ENCODE results near the gene ALG3.

DNA sequence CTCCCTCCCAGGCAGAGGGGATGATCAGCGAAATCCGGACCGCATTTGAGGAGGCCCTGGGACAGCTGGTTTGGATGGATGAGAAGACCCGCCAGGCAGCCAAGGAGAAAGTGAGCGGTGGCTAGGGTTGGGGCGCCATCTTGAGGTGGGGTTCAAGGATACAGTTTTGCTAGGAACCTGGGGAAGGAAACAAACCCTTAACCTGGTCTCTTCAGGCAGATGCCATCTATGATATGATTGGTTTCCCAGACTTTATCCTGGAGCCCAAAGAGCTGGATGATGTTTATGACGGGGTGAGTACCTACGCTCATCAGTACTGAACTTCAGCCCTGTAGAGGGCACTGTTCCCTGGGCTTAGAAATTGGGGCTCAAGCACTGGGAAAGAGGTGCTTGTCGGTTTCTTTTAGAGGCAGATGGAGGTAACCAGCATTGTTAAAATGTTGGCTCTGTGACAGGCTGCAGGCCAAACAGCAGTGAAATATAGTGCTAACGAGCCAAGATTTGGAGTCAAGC lies 40.7 kb upstream of the ALG3 start:
- TF ChIP-seq, protein P1, sequence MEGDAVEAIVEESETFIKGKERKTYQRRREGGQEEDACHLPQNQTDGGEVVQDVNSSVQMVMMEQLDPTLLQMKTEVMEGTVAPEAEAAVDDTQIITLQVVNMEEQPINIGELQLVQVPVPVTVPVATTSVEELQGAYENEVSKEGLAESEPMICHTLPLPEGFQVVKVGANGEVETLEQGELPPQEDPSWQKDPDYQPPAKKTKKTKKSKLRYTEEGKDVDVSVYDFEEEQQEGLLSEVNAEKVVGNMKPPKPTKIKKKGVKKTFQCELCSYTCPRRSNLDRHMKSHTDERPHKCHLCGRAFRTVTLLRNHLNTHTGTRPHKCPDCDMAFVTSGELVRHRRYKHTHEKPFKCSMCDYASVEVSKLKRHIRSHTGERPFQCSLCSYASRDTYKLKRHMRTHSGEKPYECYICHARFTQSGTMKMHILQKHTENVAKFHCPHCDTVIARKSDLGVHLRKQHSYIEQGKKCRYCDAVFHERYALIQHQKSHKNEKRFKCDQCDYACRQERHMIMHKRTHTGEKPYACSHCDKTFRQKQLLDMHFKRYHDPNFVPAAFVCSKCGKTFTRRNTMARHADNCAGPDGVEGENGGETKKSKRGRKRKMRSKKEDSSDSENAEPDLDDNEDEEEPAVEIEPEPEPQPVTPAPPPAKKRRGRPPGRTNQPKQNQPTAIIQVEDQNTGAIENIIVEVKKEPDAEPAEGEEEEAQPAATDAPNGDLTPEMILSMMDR (IDR thresholded peaks at IDR 0.05), result peak; percentile 96
- TF ChIP-seq, protein P2, sequence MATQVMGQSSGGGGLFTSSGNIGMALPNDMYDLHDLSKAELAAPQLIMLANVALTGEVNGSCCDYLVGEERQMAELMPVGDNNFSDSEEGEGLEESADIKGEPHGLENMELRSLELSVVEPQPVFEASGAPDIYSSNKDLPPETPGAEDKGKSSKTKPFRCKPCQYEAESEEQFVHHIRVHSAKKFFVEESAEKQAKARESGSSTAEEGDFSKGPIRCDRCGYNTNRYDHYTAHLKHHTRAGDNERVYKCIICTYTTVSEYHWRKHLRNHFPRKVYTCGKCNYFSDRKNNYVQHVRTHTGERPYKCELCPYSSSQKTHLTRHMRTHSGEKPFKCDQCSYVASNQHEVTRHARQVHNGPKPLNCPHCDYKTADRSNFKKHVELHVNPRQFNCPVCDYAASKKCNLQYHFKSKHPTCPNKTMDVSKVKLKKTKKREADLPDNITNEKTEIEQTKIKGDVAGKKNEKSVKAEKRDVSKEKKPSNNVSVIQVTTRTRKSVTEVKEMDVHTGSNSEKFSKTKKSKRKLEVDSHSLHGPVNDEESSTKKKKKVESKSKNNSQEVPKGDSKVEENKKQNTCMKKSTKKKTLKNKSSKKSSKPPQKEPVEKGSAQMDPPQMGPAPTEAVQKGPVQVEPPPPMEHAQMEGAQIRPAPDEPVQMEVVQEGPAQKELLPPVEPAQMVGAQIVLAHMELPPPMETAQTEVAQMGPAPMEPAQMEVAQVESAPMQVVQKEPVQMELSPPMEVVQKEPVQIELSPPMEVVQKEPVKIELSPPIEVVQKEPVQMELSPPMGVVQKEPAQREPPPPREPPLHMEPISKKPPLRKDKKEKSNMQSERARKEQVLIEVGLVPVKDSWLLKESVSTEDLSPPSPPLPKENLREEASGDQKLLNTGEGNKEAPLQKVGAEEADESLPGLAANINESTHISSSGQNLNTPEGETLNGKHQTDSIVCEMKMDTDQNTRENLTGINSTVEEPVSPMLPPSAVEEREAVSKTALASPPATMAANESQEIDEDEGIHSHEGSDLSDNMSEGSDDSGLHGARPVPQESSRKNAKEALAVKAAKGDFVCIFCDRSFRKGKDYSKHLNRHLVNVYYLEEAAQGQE (IDR thresholded peaks at IDR 0.05; ENCODE audit: insufficient read depth in 1 of 2, low read depth in 2 of 2, low read length in 1 of 2), result 0 out of 4 replicates have a peak, but pooled peaks of 1 of the 2 experiments have one; percentile 52
- TF ChIP-seq POLR2AphosphoS5 (IDR thresholded peaks at IDR 0.05; ENCODE audit: low read depth, low read length), result no peak

Data from Panc1 (cell line).